Liver (tissue), 9 donors: Measurements from ENCODE around the gene SULT1B1. TPM values are rescaled to one million over a fixed set of nuclear protein-coding genes. Genes with fewer than 3 reads are reported as not detected.

Source experiments
- DNase-seq: peaks from one replicate; pipeline ENCODE4 v3.0.0-alpha.2; 2017; ENCODE audit warnings: low spot score
- H3K27ac ChIP-seq, 2 donors: one replicate each; pipeline ENCODE4 v1.7.0; 2013; ENCODE audit warnings: inconsistent platforms in 2 of 2, low read length in 2 of 2, control low read depth in 1 of 2, low read depth in 1 of 2, mild to moderate bottlenecking in 1 of 2
- H3K27me3 ChIP-seq, 4 donors: one replicate each; pipeline versions ENCODE4 v1.6.1 to v1.7.0; 2013; ENCODE audit warnings: low read length in 3 of 4, inconsistent platforms in 1 of 4, mild to moderate bottlenecking in 1 of 4, moderate library complexity in 1 of 4; ENCODE audit not compliant: control insufficient read depth in 4 of 4, insufficient read depth in 4 of 4
- H3K36me3 ChIP-seq, 4 donors: one replicate each; pipeline versions ENCODE4 v1.6.1 to v1.7.0; 2013; ENCODE audit warnings: low read length in 3 of 4, mild to moderate bottlenecking in 3 of 4, low read depth in 1 of 4, moderate library complexity in 1 of 4; ENCODE audit not compliant: control insufficient read depth in 4 of 4, insufficient read depth in 3 of 4
- H3K4me1 ChIP-seq, 4 donors: one replicate each; pipeline versions ENCODE4 v1.6.1 to v1.7.0; 2013; ENCODE audit warnings: low read length in 3 of 4, mild to moderate bottlenecking in 3 of 4, moderate library complexity in 1 of 4; ENCODE audit not compliant: control insufficient read depth in 4 of 4, insufficient read depth in 4 of 4
- H3K4me3 ChIP-seq, 3 donors: one replicate each; pipeline versions ENCODE4 v1.6.1 to v1.7.0; 2013; ENCODE audit warnings: low read length in 3 of 3, control low read depth in 1 of 3, low read depth in 1 of 3, mild to moderate bottlenecking in 1 of 3
- H3K9ac ChIP-seq, 2 donors: one replicate each; pipeline ENCODE4 v1.7.0; 2013; ENCODE audit warnings: low read length in 2 of 2, mild to moderate bottlenecking in 2 of 2, moderate library complexity in 2 of 2, control low read depth in 1 of 2, low read depth in 1 of 2
- H3K9me3 ChIP-seq, 4 donors: one replicate each; pipeline versions ENCODE4 v1.6.1 to v1.7.0; 2013; ENCODE audit warnings: low read length in 3 of 4; ENCODE audit not compliant: control insufficient read depth in 4 of 4
- ATF3 ChIP-seq: IDR thresholded peaks from 2 replicates; pipeline ENCODE4 v1.6.1; 2016; ENCODE audit warnings: antibody characterized with exemption
- CTCF ChIP-seq: fragments of 150-350 bp; IDR thresholded peaks from 2 replicates; pipeline ENCODE4 v1.5.1; 2017; ENCODE audit warnings: improper control_type of control experiment, low read depth, low read length; ENCODE audit not compliant: missing input control
- FOXA1 ChIP-seq: IDR thresholded peaks from 2 replicates; pipeline ENCODE4 v1.6.1; 2016; ENCODE audit warnings: antibody characterized with exemption
- FOXA2 ChIP-seq: IDR thresholded peaks from 2 replicates; pipeline ENCODE4 v1.6.1; 2016; ENCODE audit warnings: antibody characterized with exemption
- GABPA ChIP-seq, 2 donors: IDR thresholded peaks in 1 of 2; conservative IDR thresholded peaks in 1 of 2; 2 replicates each; pipeline ENCODE4 v1.6.1; 2016; ENCODE audit warnings: antibody characterized with exemption in 2 of 2, mild to moderate bottlenecking in 1 of 2, moderate library complexity in 1 of 2
- HNF4A ChIP-seq, 2 donors: conservative IDR thresholded peaks; 2 replicates each; pipeline ENCODE4 v1.6.1; 2016; ENCODE audit warnings: antibody characterized with exemption in 2 of 2, mild to moderate bottlenecking in 2 of 2
- HNF4G ChIP-seq: IDR thresholded peaks from 2 replicates; pipeline ENCODE4 v1.6.1; 2016; ENCODE audit warnings: antibody characterized with exemption
- JUND ChIP-seq, 2 donors: IDR thresholded peaks; 2 replicates each; pipeline ENCODE4 v1.6.1; 2016; ENCODE audit warnings: antibody characterized with exemption in 2 of 2
- MAX ChIP-seq: IDR thresholded peaks from 2 replicates; pipeline ENCODE4 v1.6.1; 2016; ENCODE audit warnings: antibody characterized with exemption
- NR2F2 ChIP-seq: IDR thresholded peaks from 2 replicates; pipeline ENCODE4 v1.6.1; 2016; ENCODE audit warnings: antibody characterized with exemption
- REST ChIP-seq: IDR thresholded peaks from 2 replicates; pipeline ENCODE4 v1.6.1; 2016; ENCODE audit warnings: antibody characterized with exemption, mild to moderate bottlenecking
- RXRA ChIP-seq, 2 donors: IDR thresholded peaks; 2 replicates each; pipeline ENCODE4 v1.6.1; 2017 to 2018; ENCODE audit warnings: antibody characterized with exemption in 2 of 2, mild to moderate bottlenecking in 1 of 2
- SP1 ChIP-seq: IDR thresholded peaks from 2 replicates; pipeline ENCODE4 v1.6.1; 2018; ENCODE audit warnings: antibody characterized with exemption, mild to moderate bottlenecking
- TAF1 ChIP-seq: conservative IDR thresholded peaks from 2 replicates; pipeline ENCODE4 v1.6.1; 2016; ENCODE audit warnings: antibody characterized with exemption, mild to moderate bottlenecking
- WGBS: extraction: QIAGEN DNeasy Blood & Tissue Kit; methylation state at CpG from one replicate; pipeline ENCODE4 v1.1.7; 2013; 5-methylcytosine and 5-hydroxymethylcytosine counted together
- polyA plus RNA-seq, 2 donors: library from polyadenylated mRNA; stranded (reverse) in 1 of 2; unstranded in 1 of 2; fragments of 200-250 nt in 1 of 2; fragments of >200 nt in 1 of 2; fragmentation: Nextera tagmentation in 1 of 2; extraction: Ambion mirVana in 1 of 2; gene quantifications; one replicate each; pipeline versions ENCODE4 v1.2.1 to v1.2.3, GENCODE V29; 2013 to 2015
- total RNA-seq, 2 donors: library from RNA; depleted of rRNA; stranded (reverse); fragments of >200 nt; gene quantifications; one replicate each; pipeline ENCODE4 v1.2.3, GENCODE V29; 2014
- donor health status: healthy.
- donor health status: healthy.
- donor health status: healthy.
- donor health status: healthy.
- donor health status: healthy.

The SULT1B1 gene
- total and polyA plus RNA-seq, 4 donors: 0.28 to 30.5 (median 14.0) TPM

- TF ChIP-seq REST (no peak), GABPA (IDR thresholded peaks at IDR 0.05 in 1 of 2, conservative IDR thresholded peaks at IDR 0.05 in 1 of 2) (no peak), JUND (IDR thresholded peaks at IDR 0.05) (no peak), SP1 (no peak)
Measured at GRCh38 chr4:69701696-69702095, 58.7 kb downstream of the SULT1B1 start (continued).

- Histone ChIP-seq H3K36me3 (no peaks in the 10 kb centered on the region), H3K9me3 (no peaks in the 10 kb centered on the region), H3K4me3 (no peak overlapping the region), H3K9ac (no peak overlapping the region), H3K27ac (no peak overlapping the region), H3K27me3 (no peaks in the 10 kb centered on the region), H3K4me1 (no peaks in the 10 kb centered on the region)
- no peak for TF ChIP-seq FOXA2
- TF ChIP-seq MAX: no peak
- TF ChIP-seq TAF1: no peak
- TF ChIP-seq NR2F2: no peak
- TF ChIP-seq ATF3: no peak
- TF ChIP-seq JUND (IDR thresholded peaks at IDR 0.05): no peak
- no peak for TF ChIP-seq HNF4G
- no peak for TF ChIP-seq GABPA (IDR thresholded peaks at IDR 0.05 in 1 of 2, conservative IDR thresholded peaks at IDR 0.05 in 1 of 2)
- TF ChIP-seq CTCF: no peak
- TF ChIP-seq FOXA1: no peak
- no peak for TF ChIP-seq RXRA (IDR thresholded peaks at IDR 0.05)
- TF ChIP-seq REST: no peak
- TF ChIP-seq HNF4A (conservative IDR thresholded peaks at IDR 0.05): no peak
- DNase-seq: no peak
- WGBS: 95% methylated on average over 1 of the region's 1 CpG
Measured at GRCh38 chr4:69697536-69698242, 62.7 kb downstream of the SULT1B1 start.
